ENCODE results near the gene MAD1L1.

Gene MAD1L1

GRCh38 chr7:2012044-2012900, 220.5 kb downstream of the MAD1L1 start:
- no peaks in the 10 kb centered on the region for H3K36me3 ChIP-seq (ENCODE audit: low read depth)
- ATAC-seq (ENCODE audit: low read depth) (no peak), DNase-seq (ENCODE audit: low spot score) (peak; percentile 50)
- no peaks in the 10 kb centered on the region for H3K27me3 ChIP-seq (ENCODE audit: insufficient read depth, poor library complexity, severe bottlenecking)
- H3K4me3 ChIP-seq (ENCODE audit: severe bottlenecking): no peak overlapping the region
- TF ChIP-seq, protein P1, sequence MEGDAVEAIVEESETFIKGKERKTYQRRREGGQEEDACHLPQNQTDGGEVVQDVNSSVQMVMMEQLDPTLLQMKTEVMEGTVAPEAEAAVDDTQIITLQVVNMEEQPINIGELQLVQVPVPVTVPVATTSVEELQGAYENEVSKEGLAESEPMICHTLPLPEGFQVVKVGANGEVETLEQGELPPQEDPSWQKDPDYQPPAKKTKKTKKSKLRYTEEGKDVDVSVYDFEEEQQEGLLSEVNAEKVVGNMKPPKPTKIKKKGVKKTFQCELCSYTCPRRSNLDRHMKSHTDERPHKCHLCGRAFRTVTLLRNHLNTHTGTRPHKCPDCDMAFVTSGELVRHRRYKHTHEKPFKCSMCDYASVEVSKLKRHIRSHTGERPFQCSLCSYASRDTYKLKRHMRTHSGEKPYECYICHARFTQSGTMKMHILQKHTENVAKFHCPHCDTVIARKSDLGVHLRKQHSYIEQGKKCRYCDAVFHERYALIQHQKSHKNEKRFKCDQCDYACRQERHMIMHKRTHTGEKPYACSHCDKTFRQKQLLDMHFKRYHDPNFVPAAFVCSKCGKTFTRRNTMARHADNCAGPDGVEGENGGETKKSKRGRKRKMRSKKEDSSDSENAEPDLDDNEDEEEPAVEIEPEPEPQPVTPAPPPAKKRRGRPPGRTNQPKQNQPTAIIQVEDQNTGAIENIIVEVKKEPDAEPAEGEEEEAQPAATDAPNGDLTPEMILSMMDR (IDR thresholded peaks at IDR 0.05; ENCODE audit: poor library complexity, severe bottlenecking): no peak
- no peaks in the 10 kb centered on the region for H3K9me3 ChIP-seq (ENCODE audit: severe bottlenecking)
- H3K4me1 ChIP-seq (ENCODE audit: insufficient read depth, poor library complexity, severe bottlenecking): no peaks in the 10 kb centered on the region
- H3K27ac ChIP-seq (ENCODE audit: poor library complexity, severe bottlenecking): no peak overlapping the region

GRCh38 chr7:2011266-2012043, 221.3 kb downstream of the MAD1L1 start:
- H3K4me3 ChIP-seq (ENCODE audit: severe bottlenecking): no peak overlapping the region
- DNase-seq (ENCODE audit: low spot score) (peak; percentile 49), ATAC-seq (ENCODE audit: low read depth) (no peak)
- no peaks in the 10 kb centered on the region for H3K36me3 ChIP-seq (ENCODE audit: low read depth)
- no peaks in the 10 kb centered on the region for H3K4me1 ChIP-seq (ENCODE audit: insufficient read depth, poor library complexity, severe bottlenecking)
- H3K27ac ChIP-seq (ENCODE audit: poor library complexity, severe bottlenecking): no peak overlapping the region
- no peaks in the 10 kb centered on the region for H3K27me3 ChIP-seq (ENCODE audit: insufficient read depth, poor library complexity, severe bottlenecking)
- TF ChIP-seq, protein P1 (IDR thresholded peaks at IDR 0.05; ENCODE audit: poor library complexity, severe bottlenecking): no peak
- no peaks in the 10 kb centered on the region for H3K9me3 ChIP-seq (ENCODE audit: severe bottlenecking)

GRCh38 chr7:2010551-2011265, 222.0 kb downstream of the MAD1L1 start:
- ATAC-seq (ENCODE audit: low read depth): no peak
- no peak overlapping the region for H3K27ac ChIP-seq (ENCODE audit: poor library complexity, severe bottlenecking)

DNA sequence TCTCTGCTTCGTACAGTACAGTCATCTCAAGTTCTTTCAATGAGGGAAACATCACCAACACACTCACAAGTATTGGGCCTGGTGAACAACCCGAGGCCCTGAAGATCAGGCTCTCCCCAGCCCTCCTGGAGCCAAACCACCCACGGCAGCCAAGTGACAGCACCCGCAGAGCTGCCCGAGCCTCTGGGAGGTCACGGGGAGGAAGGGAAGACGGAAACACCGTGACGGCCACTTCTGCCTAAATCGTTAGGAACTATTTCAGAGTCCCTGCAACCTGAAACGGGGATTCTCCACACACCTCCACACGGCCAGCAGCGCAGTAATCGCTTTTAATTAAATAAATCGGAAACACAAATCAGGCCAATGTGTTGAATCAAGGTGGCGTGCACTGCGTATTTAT, 222.6 kb downstream of the MAD1L1 start:
- DNase-seq (ENCODE audit: low spot score): peak; percentile 45
- H3K4me3 ChIP-seq (ENCODE audit: severe bottlenecking): no peak overlapping the region
- no peaks in the 10 kb centered on the region for H3K9me3 ChIP-seq (ENCODE audit: severe bottlenecking)
- TF ChIP-seq, protein P1 (IDR thresholded peaks at IDR 0.05; ENCODE audit: poor library complexity, severe bottlenecking): no peak
- no peaks in the 10 kb centered on the region for H3K36me3 ChIP-seq (ENCODE audit: low read depth)
- no peaks in the 10 kb centered on the region for H3K4me1 ChIP-seq (ENCODE audit: insufficient read depth, poor library complexity, severe bottlenecking)
- ATAC-seq (ENCODE audit: low read depth): no peak
- H3K27ac ChIP-seq (ENCODE audit: poor library complexity, severe bottlenecking): no peak overlapping the region
- H3K27me3 ChIP-seq (ENCODE audit: insufficient read depth, poor library complexity, severe bottlenecking): no peaks in the 10 kb centered on the region

More at GRCh38 chr7:2010551-2011265, 222.0 kb downstream of the MAD1L1 start:
- H3K4me1 ChIP-seq (ENCODE audit: insufficient read depth, poor library complexity, severe bottlenecking): no peaks in the 10 kb centered on the region
- TF ChIP-seq, protein P1 (IDR thresholded peaks at IDR 0.05; ENCODE audit: poor library complexity, severe bottlenecking): no peak
- peak; percentile 49 for DNase-seq (ENCODE audit: low spot score)
- no peaks in the 10 kb centered on the region for H3K9me3 ChIP-seq (ENCODE audit: severe bottlenecking)
- H3K27me3 ChIP-seq (ENCODE audit: insufficient read depth, poor library complexity, severe bottlenecking): no peaks in the 10 kb centered on the region
- no peaks in the 10 kb centered on the region for H3K36me3 ChIP-seq (ENCODE audit: low read depth)
- H3K4me3 ChIP-seq (ENCODE audit: severe bottlenecking): no peak overlapping the region

All from RWPE2 (cell line).